Ovary (tissue), 9 donors: ENCODE measurements around the gene SOX6. TPM values are rescaled to one million over a fixed set of nuclear protein-coding genes. Genes with fewer than 3 reads are reported as not detected.
"Not testable (repeated sequence)": the region's sequence is repeated elsewhere in the genome, so short reads cannot be mapped to it uniquely, and the experiment has no call there.

Experiments
- DNase-seq, 5 donors: peaks; one replicate each; pipeline ENCODE4 v3.0.0-alpha.2; 2019 to 2020
- H3K27ac ChIP-seq, 2 donors: fragments of 200-600 bp; one replicate each; pipeline versions ENCODE4 v1.5.1 to v1.8.0; 2019 to 2022
- H3K27me3 ChIP-seq: fragments of 200-600 bp; one replicate; pipeline ENCODE4 v1.8.0; 2022
- H3K36me3 ChIP-seq: fragments of 200-600 bp; sonication (generic); one replicate; pipeline ENCODE4 v1.5.1; 2019
- H3K4me1 ChIP-seq: one replicate; pipeline ENCODE4 v1.8.1; 2013; ENCODE audit warnings: mild to moderate bottlenecking, moderate library complexity; ENCODE audit not compliant: insufficient read depth
- H3K4me3 ChIP-seq: fragments of 200-600 bp; sonication (generic); one replicate; pipeline ENCODE4 v1.5.1; 2017
- H3K9me3 ChIP-seq, 2 donors: fragments of 200-600 bp in 1 of 2; sonication (generic) in 1 of 2; one replicate each; pipeline versions ENCODE4 v1.5.1 to v1.8.1; 2013 to 2019; ENCODE audit warnings: mild to moderate bottlenecking in 1 of 2, moderate library complexity in 1 of 2
- CTCF ChIP-seq, 3 donors: fragments of 450-650 bp in 2 of 3; fragments of 200-600 bp in 1 of 3; IDR thresholded peaks; one replicate each; pipeline versions ENCODE4 v1.5.1 to v1.8.0; 2016 to 2022; ENCODE audit warnings: antibody characterized with exemption in 3 of 3, mild to moderate bottlenecking in 1 of 3
- EP300 ChIP-seq: sonication (generic); formaldehyde crosslinking; IDR thresholded peaks from one replicate; pipeline ENCODE4 v1.6.1; 2017; ENCODE audit warnings: antibody characterized with exemption
- POLR2A ChIP-seq: fragments of 450-650 bp; IDR thresholded peaks from one replicate; pipeline ENCODE4 v1.6.1; 2017; ENCODE audit warnings: antibody characterized with exemption, mild to moderate bottlenecking, moderate library complexity
- WGBS, 3 donors: extraction: QIAGEN DNeasy Blood & Tissue Kit in 1 of 3; methylation state at CpG; one replicate each; pipeline versions ENCODE4 v1.1.5 to v1.1.7; 2013 to 2017; 5-methylcytosine and 5-hydroxymethylcytosine counted together
- intact Hi-C, 4 donors: fragments of 100-400 bp; cut with DNase I; formaldehyde crosslinking; loops; one replicate each; pipeline versions ENCODE4 v1.11.0 to v1.15.1; 2022 to 2023
- polyA plus RNA-seq, 2 donors: library from polyadenylated mRNA; stranded (reverse); fragments of 200-250 nt in 1 of 2; fragments of 350-450 nt in 1 of 2; fragmentation: Illumina TruSeq in 1 of 2; extraction: RNeasy Lipid Tissue Mini Kit (QIAGEN cat#74804) in 1 of 2; gene quantifications; one replicate each; pipeline ENCODE4 v1.2.3, GENCODE V29; 2013 to 2014
- total RNA-seq, 7 donors: library from RNA; depleted of rRNA in 2 of 7; stranded (reverse); fragments of >200 nt in 2 of 7; fragmentation: NEBNext Ultra II Directional in 3 of 7; extraction: Animal tissue kit (Norgen Biotek cat#: 25700) in 3 of 7; gene quantifications; one replicate each; pipeline versions ENCODE4 v1.1.0 to v1.2.4, GENCODE V29; 2016 to 2023
- donor health status: DM: no; HTN: no; CAD: no; lungs with moderate emphysema.
- donor health status: DM: no; HTN: no; CAD: no.
- donor health status: Bipolar disorder and iron deficiency.
- donor health status: DM: yes; HTN: yes; CAD: no.
- donor health status: DM: no; HTN: no; CAD: no.
- donor health status: DM: yes; HTN: yes; CAD: no.

SOX6 gene
- total and polyA plus RNA-seq, 9 donors, result 0.61 to 29.4 (median 4.7) TPM

- no peak overlapping the region for H3K27ac ChIP-seq
- 86 to 94% (median 93%) methylated on average over 3 of the region's 3 CpGs for WGBS, 3 donors
- intact Hi-C loops, result no loop called here
- H3K27me3 ChIP-seq, result no peaks in the 10 kb centered on the region
- H3K4me1 ChIP-seq, result no peaks in the 10 kb centered on the region
- TF ChIP-seq EP300 (no peak), CTCF (IDR thresholded peaks at IDR 0.05) (no peak), POLR2A (no peak)
- H3K4me3 ChIP-seq, result no peak overlapping the region
- DNase-seq, result no peak
- no peaks in the 10 kb centered on the region for H3K9me3 ChIP-seq
- H3K36me3 ChIP-seq, result no peaks in the 10 kb centered on the region
Measured at GRCh38 chr11:16078936-16079335, 277.4 kb downstream of the SOX6 start.

GRCh38 chr11:16070573-16070972 is 285.8 kb downstream of the SOX6 start:
- Histone ChIP-seq H3K27me3 (no peaks in the 10 kb centered on the region), H3K9me3 (no peaks in the 10 kb centered on the region), H3K27ac (no peak overlapping the region), H3K4me3 (no peak overlapping the region), H3K36me3 (no peaks in the 10 kb centered on the region), H3K4me1 (no peaks in the 10 kb centered on the region)
- intact Hi-C loops, result no loop called here
- DNase-seq, result no peak
- WGBS, 3 donors, result 87 to 89% (median 88%) methylated on average over 5 of the region's 5 CpGs
- TF ChIP-seq POLR2A (no peak), EP300 (no peak), CTCF (IDR thresholded peaks at IDR 0.05) (no peak)

GRCh38 chr11:16067268-16067667 is 289.1 kb downstream of the SOX6 start:
- H3K27me3 ChIP-seq, intact Hi-C loops, H3K27ac ChIP-seq, H3K9me3 ChIP-seq, H3K4me3 ChIP-seq, H3K36me3 ChIP-seq, DNase-seq, H3K4me1 ChIP-seq: not testable (repeated sequence)
- 80 to 95% (median 89%) methylated on average over 3 of the region's 3 CpGs for WGBS, 3 donors

GRCh38 chr11:16059332-16059731 is 297.0 kb downstream of the SOX6 start:
- intact Hi-C loops, result no loop called here
- WGBS, 3 donors, result 72 to 82% (median 79%) methylated on average over 1 of the region's 1 CpG
- H3K27ac ChIP-seq, result no peak overlapping the region
- no peaks in the 10 kb centered on the region for H3K9me3 ChIP-seq
- no peak for DNase-seq
- no peaks in the 10 kb centered on the region for H3K36me3 ChIP-seq
- H3K4me1 ChIP-seq, result no peaks in the 10 kb centered on the region
- H3K27me3 ChIP-seq, result no peaks in the 10 kb centered on the region
- H3K4me3 ChIP-seq, result no peak overlapping the region
- no peak for TF ChIP-seq EP300
- no peak for TF ChIP-seq CTCF (IDR thresholded peaks at IDR 0.05)

GRCh38 chr11:16058671-16059070 is 297.7 kb downstream of the SOX6 start:
- intact Hi-C loops, result no loop called here
- H3K36me3 ChIP-seq, result no peaks in the 10 kb centered on the region
- H3K4me3 ChIP-seq, result no peak overlapping the region
- no peak overlapping the region for H3K27ac ChIP-seq
- no peaks in the 10 kb centered on the region for H3K4me1 ChIP-seq
- no peak for DNase-seq
- TF ChIP-seq CTCF (IDR thresholded peaks at IDR 0.05) (no peak), POLR2A (no peak), EP300 (no peak)
- no peaks in the 10 kb centered on the region for H3K9me3 ChIP-seq
- no peaks in the 10 kb centered on the region for H3K27me3 ChIP-seq
